AG10803 (cell line): ENCODE results near the gene CDC20.

ENCODE experiments used
- DNase-seq: peaks from one replicate; pipeline ENCODE4 v3.0.0; 2010; ENCODE audit warnings: low read depth
- H3K4me3 ChIP-seq: 2 replicates; pipeline ENCODE4 v1.5.1; 2011; ENCODE audit warnings: mild to moderate bottlenecking, low read length, control low read depth
- TF ChIP-seq, protein P1 (sequence below): conservative IDR thresholded peaks from 2 replicates; pipeline ENCODE4 v1.5.1; 2011; ENCODE audit warnings: mild to moderate bottlenecking, low read length, control low read depth, inconsistent platforms

Gene CDC20

DNA sequence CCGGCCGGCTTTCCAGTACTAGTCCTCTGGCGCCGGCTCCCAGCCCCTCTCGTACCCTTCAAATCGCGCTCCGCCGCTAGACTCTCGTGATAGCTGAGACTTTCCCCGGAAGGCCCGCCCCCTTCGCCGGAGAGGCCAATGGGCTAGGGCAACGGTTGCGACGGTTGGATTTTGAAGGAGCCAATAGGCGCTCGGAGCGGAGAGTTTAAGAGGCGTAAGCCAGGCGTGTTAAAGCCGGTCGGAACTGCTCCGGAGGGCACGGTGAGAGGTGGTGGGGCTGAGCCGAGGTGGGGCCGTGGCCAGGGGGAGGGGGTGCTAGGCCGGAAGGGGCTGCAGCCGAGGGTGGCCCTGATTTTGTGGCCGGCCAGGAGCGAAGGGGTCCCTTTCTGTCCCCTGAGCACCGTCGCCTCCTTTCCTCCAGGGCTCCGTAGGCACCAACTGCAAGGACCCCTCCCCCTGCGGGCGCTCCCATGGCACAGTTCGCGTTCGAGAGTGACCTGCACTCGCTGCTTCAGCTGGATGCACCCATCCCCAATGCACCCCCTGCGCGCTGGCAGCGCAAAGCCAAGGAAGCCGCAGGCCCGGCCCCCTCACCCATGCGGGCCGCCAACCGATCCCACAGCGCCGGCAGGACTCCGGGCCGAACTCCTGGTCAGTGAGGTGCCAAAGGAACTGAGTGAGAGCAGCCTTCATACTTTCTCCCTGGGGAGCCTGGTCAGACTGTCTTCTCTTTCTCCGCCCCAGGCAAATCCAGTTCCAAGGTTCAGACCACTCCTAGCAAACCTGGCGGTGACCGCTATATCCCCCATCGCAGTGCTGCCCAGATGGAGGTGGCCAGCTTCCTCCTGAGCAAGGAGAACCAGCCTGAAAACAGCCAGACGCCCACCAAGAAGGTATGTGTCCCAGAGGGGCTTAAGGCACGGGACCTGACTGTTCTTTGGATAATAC, at the start of gene CDC20:
Gene CDC20, plus strand, starts transcription at position 236 of the 948 bp plus-strand sequence. Its CDS starts 235 bp downstream, at position 471.
- DNase-seq, result peak; percentile 92
- H3K4me3 ChIP-seq, result peak within 1 kb of the TSS; percentile 79

DNA sequence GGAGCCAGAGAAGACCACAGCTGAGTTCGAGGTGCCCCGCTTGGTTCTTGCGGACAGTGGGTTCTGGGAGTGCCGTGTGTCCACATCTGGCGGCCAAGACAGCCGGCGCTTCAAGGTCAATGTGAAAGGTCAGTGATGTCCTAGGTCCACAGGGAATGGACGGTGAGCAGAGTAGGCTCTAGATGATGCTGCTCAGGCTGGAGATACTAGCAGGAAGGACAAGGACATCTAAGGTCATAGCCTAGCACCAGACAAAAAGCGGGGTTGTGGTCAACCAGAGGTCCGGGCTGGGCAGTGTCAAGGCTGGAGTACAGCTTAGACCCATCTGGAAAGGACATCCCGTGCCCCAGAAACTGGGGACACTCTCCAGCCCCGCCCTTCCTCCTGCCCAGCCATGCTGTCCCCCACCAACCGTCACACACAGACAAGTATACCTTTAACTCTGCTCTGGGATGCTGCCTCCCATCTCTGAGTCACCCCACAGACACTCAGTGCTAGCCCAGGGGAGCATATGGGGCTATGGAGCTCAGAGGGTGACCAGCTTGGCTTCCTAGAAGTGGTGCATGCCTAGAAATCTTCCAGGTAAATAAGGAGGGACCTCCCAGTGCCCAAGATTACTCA, 49.3 kb upstream of the CDC20 start:
- TF ChIP-seq, protein P1, sequence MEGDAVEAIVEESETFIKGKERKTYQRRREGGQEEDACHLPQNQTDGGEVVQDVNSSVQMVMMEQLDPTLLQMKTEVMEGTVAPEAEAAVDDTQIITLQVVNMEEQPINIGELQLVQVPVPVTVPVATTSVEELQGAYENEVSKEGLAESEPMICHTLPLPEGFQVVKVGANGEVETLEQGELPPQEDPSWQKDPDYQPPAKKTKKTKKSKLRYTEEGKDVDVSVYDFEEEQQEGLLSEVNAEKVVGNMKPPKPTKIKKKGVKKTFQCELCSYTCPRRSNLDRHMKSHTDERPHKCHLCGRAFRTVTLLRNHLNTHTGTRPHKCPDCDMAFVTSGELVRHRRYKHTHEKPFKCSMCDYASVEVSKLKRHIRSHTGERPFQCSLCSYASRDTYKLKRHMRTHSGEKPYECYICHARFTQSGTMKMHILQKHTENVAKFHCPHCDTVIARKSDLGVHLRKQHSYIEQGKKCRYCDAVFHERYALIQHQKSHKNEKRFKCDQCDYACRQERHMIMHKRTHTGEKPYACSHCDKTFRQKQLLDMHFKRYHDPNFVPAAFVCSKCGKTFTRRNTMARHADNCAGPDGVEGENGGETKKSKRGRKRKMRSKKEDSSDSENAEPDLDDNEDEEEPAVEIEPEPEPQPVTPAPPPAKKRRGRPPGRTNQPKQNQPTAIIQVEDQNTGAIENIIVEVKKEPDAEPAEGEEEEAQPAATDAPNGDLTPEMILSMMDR, result no peak
- no peak overlapping the region for H3K4me3 ChIP-seq
- no peak for DNase-seq

More for the DNA sequence above, at the start of gene CDC20:
- TF ChIP-seq, protein P1, result no peak

DNA sequence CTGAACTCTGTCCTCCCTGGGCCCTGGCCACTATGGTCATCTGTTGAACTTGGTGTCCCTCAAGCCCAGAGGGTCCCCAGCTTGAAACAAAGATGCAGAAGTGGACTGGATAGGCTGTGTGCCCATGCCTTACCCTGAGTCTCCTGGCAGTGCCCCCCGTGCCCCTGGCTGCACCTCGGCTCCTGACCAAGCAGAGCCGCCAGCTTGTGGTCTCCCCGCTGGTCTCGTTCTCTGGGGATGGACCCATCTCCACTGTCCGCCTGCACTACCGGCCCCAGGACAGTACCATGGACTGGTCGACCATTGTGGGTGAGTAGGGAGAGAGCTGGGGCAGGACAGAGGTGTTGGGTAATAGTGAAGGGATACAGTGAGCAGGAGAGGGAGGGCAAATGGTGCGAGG, 47.3 kb upstream of the CDC20 start:
- no peak for DNase-seq
- TF ChIP-seq, protein P1, result no peak
- H3K4me3 ChIP-seq, result no peak overlapping the region

DNA sequence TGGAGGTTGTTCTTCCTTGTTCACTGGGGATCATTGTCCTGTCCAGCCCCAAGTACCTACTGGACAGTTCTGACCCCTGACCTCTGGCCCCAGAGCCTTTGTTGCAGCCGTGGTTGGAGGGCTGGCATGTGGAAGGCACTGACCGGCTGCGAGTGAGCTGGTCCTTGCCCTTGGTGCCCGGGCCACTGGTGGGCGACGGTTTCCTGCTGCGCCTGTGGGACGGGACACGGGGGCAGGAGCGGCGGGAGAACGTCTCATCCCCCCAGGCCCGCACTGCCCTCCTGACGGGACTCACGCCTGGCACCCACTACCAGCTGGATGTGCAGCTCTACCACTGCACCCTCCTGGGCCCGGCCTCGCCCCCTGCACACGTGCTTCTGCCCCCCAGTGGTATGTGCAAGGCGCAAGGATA, 46.6 kb upstream of the CDC20 start:
- TF ChIP-seq, protein P1, result no peak
- no peak for DNase-seq

DNA sequence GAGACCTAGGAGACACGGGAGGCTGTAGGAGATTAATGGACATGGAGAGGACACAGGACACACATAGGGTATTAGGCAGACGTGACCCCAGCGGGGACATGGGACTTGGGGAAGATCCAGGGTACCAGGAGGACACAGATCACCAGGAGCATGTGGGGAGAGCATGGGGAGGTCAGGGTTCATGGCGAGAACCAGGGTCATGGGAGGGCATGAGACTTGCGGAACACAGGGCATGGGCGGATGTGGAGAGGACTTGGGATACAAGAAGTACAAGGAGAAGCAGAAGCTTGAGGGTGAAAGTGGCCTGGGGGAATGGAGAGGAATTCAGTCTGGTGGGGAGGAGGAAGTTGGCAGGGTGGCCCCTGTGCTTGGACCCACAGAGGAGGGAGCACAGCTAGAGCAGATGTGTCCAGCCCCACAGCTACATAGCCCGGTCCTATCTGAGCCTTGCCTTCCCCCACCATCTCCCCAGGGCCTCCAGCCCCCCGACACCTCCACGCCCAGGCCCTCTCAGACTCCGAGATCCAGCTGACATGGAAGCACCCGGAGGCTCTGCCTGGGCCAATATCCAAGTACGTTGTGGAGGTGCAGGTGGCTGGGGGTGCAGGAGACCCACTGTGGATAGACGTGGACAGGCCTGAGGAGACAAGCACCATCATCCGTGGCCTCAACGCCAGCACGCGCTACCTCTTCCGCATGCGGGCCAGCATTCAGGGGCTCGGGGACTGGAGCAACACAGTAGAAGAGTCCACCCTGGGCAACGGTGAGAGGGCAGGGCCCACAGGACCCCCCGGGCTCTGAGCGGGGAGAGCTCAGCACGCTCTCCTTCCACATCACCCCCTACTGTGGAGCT, 45.9 kb upstream of the CDC20 start:
- TF ChIP-seq, protein P1, result no peak
- DNase-seq, result no peak
- H3K4me3 ChIP-seq, result no peak overlapping the region

More for the DNA sequence above, 46.6 kb upstream of the CDC20 start:
- no peak overlapping the region for H3K4me3 ChIP-seq

DNA sequence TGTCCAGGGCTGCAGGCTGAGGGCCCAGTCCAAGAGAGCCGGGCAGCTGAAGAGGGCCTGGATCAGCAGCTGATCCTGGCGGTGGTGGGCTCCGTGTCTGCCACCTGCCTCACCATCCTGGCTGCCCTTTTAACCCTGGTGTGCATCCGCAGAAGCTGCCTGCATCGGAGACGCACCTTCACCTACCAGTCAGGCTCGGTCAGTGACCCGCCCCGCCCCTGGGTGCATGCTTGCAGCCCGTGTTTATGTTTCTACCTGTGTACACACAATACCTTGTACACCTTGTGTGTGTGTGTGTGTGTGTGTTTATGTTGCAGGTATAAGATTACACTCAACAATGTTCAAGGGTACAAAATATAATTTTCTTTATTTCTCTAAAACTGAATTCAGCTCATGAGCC, 45.0 kb upstream of the CDC20 start:
- DNase-seq, result no peak
- TF ChIP-seq, protein P1, result no peak
- no peak overlapping the region for H3K4me3 ChIP-seq
